IPS-20b (cell line): ENCODE data around the gene SDS.

ENCODE experiments used
- H3K27ac ChIP-seq: one replicate; pipeline ENCODE4 v1.5.1; 2013; ENCODE audit warnings: low read length
- H3K27me3 ChIP-seq: 2 replicates; pipeline ENCODE4 v1.6.1; 2013; ENCODE audit warnings: mild to moderate bottlenecking, low read length, inconsistent platforms; ENCODE audit not compliant: insufficient read depth
- H3K36me3 ChIP-seq: 2 replicates; pipeline ENCODE4 v1.6.1; 2013; ENCODE audit warnings: low read depth, mild to moderate bottlenecking, inconsistent platforms, low read length, moderate library complexity; ENCODE audit not compliant: insufficient read depth
- H3K4me1 ChIP-seq: 2 replicates; pipeline ENCODE4 v1.6.1; 2013; ENCODE audit warnings: mild to moderate bottlenecking, control low read depth, inconsistent platforms, low read length, moderate library complexity; ENCODE audit not compliant: insufficient read depth
- H3K4me3 ChIP-seq: 2 replicates; pipeline ENCODE4 v1.5.1; 2013; ENCODE audit warnings: mild to moderate bottlenecking, low read length, inconsistent platforms
- H3K9ac ChIP-seq: 2 replicates; pipeline ENCODE4 v1.6.1; 2013; ENCODE audit warnings: low read depth, mild to moderate bottlenecking, inconsistent platforms, low read length, moderate library complexity
- H3K9me3 ChIP-seq: 2 replicates; pipeline ENCODE4 v1.6.1; 2013; ENCODE audit warnings: mild to moderate bottlenecking, low read depth, low read length, inconsistent platforms; ENCODE audit not compliant: insufficient read depth

SDS gene

GRCh38 chr12:113347892-113348291 is 55.8 kb downstream of the SDS start:
- H3K9ac ChIP-seq = no peak overlapping the region
- H3K27me3 ChIP-seq = no peaks in the 10 kb centered on the region
- no peaks in the 10 kb centered on the region for H3K9me3 ChIP-seq
- H3K4me3 ChIP-seq = no peak overlapping the region
- no peaks in the 10 kb centered on the region for H3K36me3 ChIP-seq
- no peak overlapping the region for H3K27ac ChIP-seq
- no peaks in the 10 kb centered on the region; the same call in 1 of the 2 replicates for H3K4me1 ChIP-seq

- Histone ChIP-seq H3K9ac (no peak overlapping the region), H3K9me3 (no peaks in the 10 kb centered on the region), H3K4me1 (no peaks in the 10 kb centered on the region; the same call in 1 of the 2 replicates), H3K27ac (no peak overlapping the region), H3K4me3 (no peak overlapping the region), H3K36me3 (no peaks in the 10 kb centered on the region), H3K27me3 (no peaks in the 10 kb centered on the region)
Observed at GRCh38 chr12:113347107-113347506, 56.6 kb downstream of the SDS start.

- Histone ChIP-seq H3K9me3 (no peaks in the 10 kb centered on the region), H3K36me3 (no peaks in the 10 kb centered on the region), H3K27ac (no peak overlapping the region), H3K4me1 (no peaks in the 10 kb centered on the region), H3K27me3 (no peaks in the 10 kb centered on the region), H3K9ac (no peak overlapping the region), H3K4me3 (no peak overlapping the region)
Observed at GRCh38 chr12:113346353-113346752, 57.3 kb downstream of the SDS start.

GRCh38 chr12:113345318-113345717 is 58.4 kb downstream of the SDS start:
- no peak overlapping the region for H3K9ac ChIP-seq
- no peaks in the 10 kb centered on the region for H3K9me3 ChIP-seq
- H3K27ac ChIP-seq = no peak overlapping the region
- H3K36me3 ChIP-seq = no peaks in the 10 kb centered on the region
- no peaks in the 10 kb centered on the region for H3K4me1 ChIP-seq
- H3K4me3 ChIP-seq = no peak overlapping the region
- H3K27me3 ChIP-seq = no peaks in the 10 kb centered on the region
